GM12892 (cell line): ENCODE measurements around the gene KCNH4.

Experiments
- POLR2A ChIP-seq: IDR thresholded peaks from 2 replicates; pipeline ENCODE4 v1.6.1; 2011; ENCODE audit warnings: low read depth, low read length, control low read depth
- POLR2AphosphoS5 ChIP-seq: IDR thresholded peaks from 2 replicates; pipeline ENCODE4 v1.6.1; 2011; ENCODE audit warnings: low read depth, low read length, control low read depth
- TAF1 ChIP-seq: IDR thresholded peaks from 2 replicates; pipeline ENCODE4 v1.6.1; 2011; ENCODE audit warnings: low read depth, mild to moderate bottlenecking, control low read depth, low read length, borderline replicate concordance

- TF ChIP-seq POLR2AphosphoS5: no peak
- TF ChIP-seq POLR2A: no peak
- no peak for TF ChIP-seq TAF1
Observed at GRCh38 chr17:42185621-42185930, 4.6 kb upstream of the KCNH4 start.
